ENCODE data around the gene ENTHD1.

Gene ENTHD1

GRCh38 chr22:39833610-39834009, 60.0 kb downstream of the ENTHD1 start:
- TF ChIP-seq CTCF (IDR thresholded peaks at IDR 0.05; ENCODE audit: low read length): no peak
- no peak for TF ChIP-seq EZH2 (IDR thresholded peaks at IDR 0.05; ENCODE audit: borderline replicate concordance, low read length)
- no peaks in the 10 kb centered on the region for H3F3A ChIP-seq (ENCODE audit: insufficient read depth, low read length)
- no peaks in the 10 kb centered on the region for H3K9me3 ChIP-seq (ENCODE audit: low read length)
- no peak overlapping the region for H2AFZ ChIP-seq (ENCODE audit: low read length)
- no peak overlapping the region for H3K4me3 ChIP-seq (ENCODE audit: low read depth, low read length, poor library complexity, severe bottlenecking)
- no peak overlapping the region for H3K27ac ChIP-seq (ENCODE audit: low read depth, low read length, poor library complexity, severe bottlenecking)
- H3K79me2 ChIP-seq (ENCODE audit: insufficient read depth, low read length): no peaks in the 10 kb centered on the region
- no peaks in the 10 kb centered on the region for H3K36me3 ChIP-seq (ENCODE audit: insufficient read depth, low read length)
- H3K4me2 ChIP-seq (ENCODE audit: low read length): no peak overlapping the region
- H3K27me3 ChIP-seq (ENCODE audit: insufficient read depth, low read length): no peaks in the 10 kb centered on the region
- no peak overlapping the region for H3K9ac ChIP-seq (ENCODE audit: low read length)
- H3K9me2 ChIP-seq (ENCODE audit: low read depth, low read length): no peaks in the 10 kb centered on the region
- H3K4me1 ChIP-seq (ENCODE audit: insufficient read depth, low read length, severe bottlenecking): no peaks in the 10 kb centered on the region
- no peaks in the 10 kb centered on the region for H4K20me1 ChIP-seq (ENCODE audit: insufficient read depth, low read length)

GRCh38 chr22:39833093-39833492, 60.5 kb downstream of the ENTHD1 start:
- Histone ChIP-seq H3K36me3 (ENCODE audit: insufficient read depth, low read length) (no peaks in the 10 kb centered on the region), H3K27ac (ENCODE audit: low read depth, low read length, poor library complexity, severe bottlenecking) (no peak overlapping the region), H3F3A (ENCODE audit: insufficient read depth, low read length) (no peaks in the 10 kb centered on the region), H3K4me3 (ENCODE audit: low read depth, low read length, poor library complexity, severe bottlenecking) (no peak overlapping the region), H2AFZ (ENCODE audit: low read length) (no peak overlapping the region), H3K9me2 (ENCODE audit: low read depth, low read length) (no peaks in the 10 kb centered on the region), H3K4me1 (ENCODE audit: insufficient read depth, low read length, severe bottlenecking) (no peaks in the 10 kb centered on the region), H3K9ac (ENCODE audit: low read length) (no peak overlapping the region), H3K79me2 (ENCODE audit: insufficient read depth, low read length) (no peaks in the 10 kb centered on the region), H3K4me2 (ENCODE audit: low read length) (no peak overlapping the region), H3K9me3 (ENCODE audit: low read length) (no peaks in the 10 kb centered on the region), H3K27me3 (ENCODE audit: insufficient read depth, low read length) (no peaks in the 10 kb centered on the region), H4K20me1 (ENCODE audit: insufficient read depth, low read length) (no peaks in the 10 kb centered on the region)
- TF ChIP-seq CTCF (IDR thresholded peaks at IDR 0.05; ENCODE audit: low read length): no peak
- no peak for TF ChIP-seq EZH2 (IDR thresholded peaks at IDR 0.05; ENCODE audit: borderline replicate concordance, low read length)

GRCh38 chr22:39832627-39833074, 60.9 kb downstream of the ENTHD1 start:
- Histone ChIP-seq H3K9ac (ENCODE audit: low read length) (no peak overlapping the region), H3K36me3 (ENCODE audit: insufficient read depth, low read length) (no peaks in the 10 kb centered on the region), H3K79me2 (ENCODE audit: insufficient read depth, low read length) (no peaks in the 10 kb centered on the region), H3K27me3 (ENCODE audit: insufficient read depth, low read length) (no peaks in the 10 kb centered on the region), H3F3A (ENCODE audit: insufficient read depth, low read length) (no peaks in the 10 kb centered on the region), H4K20me1 (ENCODE audit: insufficient read depth, low read length) (no peaks in the 10 kb centered on the region), H2AFZ (ENCODE audit: low read length) (no peak overlapping the region), H3K4me2 (ENCODE audit: low read length) (no peak overlapping the region), H3K4me3 (ENCODE audit: low read depth, low read length, poor library complexity, severe bottlenecking) (no peak overlapping the region), H3K9me3 (ENCODE audit: low read length) (no peaks in the 10 kb centered on the region), H3K4me1 (ENCODE audit: insufficient read depth, low read length, severe bottlenecking) (no peaks in the 10 kb centered on the region), H3K27ac (ENCODE audit: low read depth, low read length, poor library complexity, severe bottlenecking) (no peak overlapping the region), H3K9me2 (ENCODE audit: low read depth, low read length) (no peaks in the 10 kb centered on the region)
- TF ChIP-seq EZH2 (IDR thresholded peaks at IDR 0.05; ENCODE audit: borderline replicate concordance, low read length) (no peak), CTCF (IDR thresholded peaks at IDR 0.05; ENCODE audit: low read length) (no peak)
